Caco-2 (cell line): ENCODE measurements around the gene SYMPK. TPM values are rescaled to one million over a fixed set of nuclear protein-coding genes. Genes with fewer than 3 reads are reported as not detected.

Experiments
- Bru-seq: library from RNA; stranded (reverse); fragments of 400-500 nt; gene quantifications from one replicate; lab custom pipeline; 2021; lab: Mats Ljungman, UMichigan
- BruChase-seq, 2 experiments: library from RNA; stranded (reverse); fragments of 400-500 nt; gene quantifications; one replicate each; lab custom pipeline; 2021; lab: Mats Ljungman, UMichigan
- BruUV-seq: library from RNA; stranded (reverse); fragments of 400-500 nt; replicated peaks from 2 replicates; lab custom pipeline; 2021; lab: Mats Ljungman, UMichigan
- CTCF ChIA-PET: fragments of 300-600 bp; sonication (Branson Sonifier 250); formaldehyde crosslinking; loops from one replicate; lab custom pipeline; 2022; ENCODE audit warnings: antibody characterized with exemption; lab: Charles Lee
- POLR2A ChIA-PET: fragments of 300-600 bp; sonication (Branson Sonifier 250); formaldehyde crosslinking; loops from one replicate; lab custom pipeline; 2022; ENCODE audit warnings: antibody characterized with exemption; lab: Charles Lee
- DNase-seq, 2 experiments: peaks; one replicate each; pipeline versions ENCODE4 v3.0.0 to v3.0.0-alpha.2; 2020 to 2022
- H3K27me3 ChIP-seq: replicated peaks from 2 replicates; pipeline ENCODE4 v1.6.0; 2011; ENCODE audit warnings: low read length; ENCODE audit not compliant: control insufficient read depth, insufficient read depth
- H3K36me3 ChIP-seq: 2 replicates; pipeline ENCODE4 v1.5.1; 2011; ENCODE audit warnings: low read length; ENCODE audit not compliant: control insufficient read depth, insufficient read depth
- H3K4me1 ChIP-seq: fragments of 250-450 bp; sonication (Bioruptor Pico); 2 replicates; pipeline ENCODE4 v1.5.1; 2020; ENCODE audit warnings: mild to moderate bottlenecking
- H3K4me3 ChIP-seq: 2 replicates; pipeline ENCODE4 v1.5.1; 2011; ENCODE audit warnings: low read depth, mild to moderate bottlenecking, control low read depth, low read length
- H3K9me3 ChIP-seq: fragments of 250-450 bp; sonication (Bioruptor Pico); 2 replicates; pipeline ENCODE4 v1.5.1; 2020; ENCODE audit warnings: mild to moderate bottlenecking, moderate library complexity
- H3K27ac Mint-ChIP-seq: one replicate; pipeline ENCODE4 v1.8.0; 2022; ENCODE audit warnings: mixed read lengths; ENCODE audit not compliant: unreplicated experiment
- H3K27me3 Mint-ChIP-seq: one replicate; pipeline ENCODE4 v1.8.0; 2022; ENCODE audit warnings: mixed read lengths; ENCODE audit not compliant: insufficient read depth, unreplicated experiment
- H3K36me3 Mint-ChIP-seq: one replicate; pipeline ENCODE4 v1.8.0; 2022; ENCODE audit warnings: mild to moderate bottlenecking, mixed read lengths; ENCODE audit not compliant: insufficient read depth, unreplicated experiment
- H3K4me1 Mint-ChIP-seq: one replicate; pipeline ENCODE4 v1.8.0; 2022; ENCODE audit warnings: low read depth, mixed read lengths; ENCODE audit not compliant: unreplicated experiment
- H3K4me3 Mint-ChIP-seq: one replicate; pipeline ENCODE4 v1.8.0; 2022; ENCODE audit warnings: mild to moderate bottlenecking, moderate library complexity, mixed read lengths; ENCODE audit not compliant: unreplicated experiment
- H3K9me3 Mint-ChIP-seq: one replicate; pipeline ENCODE4 v1.8.0; 2022; ENCODE audit warnings: mixed read lengths; ENCODE audit not compliant: unreplicated experiment
- CTCF ChIP-seq, 2 experiments: fragments of 200-600 bp in 1 of 2; IDR thresholded peaks; 1 replicate in 1 of 2; 2 replicates in 1 of 2; pipeline versions ENCODE4 v1.5.1 to v1.8.0; 2011 to 2022; ENCODE audit warnings: antibody characterized with exemption in 1 of 2, control low read depth in 1 of 2, inconsistent platforms in 1 of 2, low read depth in 1 of 2, low read length in 1 of 2, mild to moderate bottlenecking in 1 of 2, moderate library complexity in 1 of 2; ENCODE audit not compliant: insufficient read depth in 1 of 2, severe bottlenecking in 1 of 2, unreplicated experiment in 1 of 2
- intact Hi-C: fragments of 100-400 bp; cut with micrococcal nuclease; formaldehyde crosslinking; loops from one replicate; pipeline ENCODE4 v1.10.0; 2022; ENCODE audit not compliant: unreplicated experiment
- long read RNA-seq: library from polyadenylated mRNA; stranded (forward); transcript quantifications from one replicate; pipeline ENCODE4 v2.0.0, GENCODE V29; 2022
- total RNA-seq: library from RNA; stranded (reverse); gene quantifications from 2 replicates; pipeline ENCODE4 v1.2.3, GENCODE V29; 2022

The SYMPK gene
- total RNA-seq (81.8 and 85.0 TPM in 2 replicates), Bru-seq, nascent RNA (percentile 78 among the genes with signal in this experiment), BruChase-seq, experiment 1, labeled RNA remaining after a 2-hour chase (percentile 84 among the genes with signal in this experiment), BruChase-seq, experiment 2, labeled RNA remaining after a 6-hour chase (percentile 85 among the genes with signal in this experiment)
- long read RNA-seq, full-length matches to known transcripts: 9 of 39 reads
- long read RNA-seq, partial matches to known transcripts: 20 of 39 reads
- long read RNA-seq, other reads (novel, unspliced or antisense): 10 of 39 reads

- Mint-ChIP-seq H3K4me3 (peak within 1 kb of the TSS; percentile 98), H3K36me3 (peaks cover 66% of the 10 kb centered on the region), H3K27me3 (no peaks in the 10 kb centered on the region), H3K9me3 (no peaks in the 10 kb centered on the region), H3K27ac (peak within 1 kb of the TSS; percentile 95), H3K4me1 (peaks cover 14% of the 10 kb centered on the region)
- intact Hi-C loops: loop anchor here (1.0 to 2.0 kb wide), 4 partner anchors 20 to 133 kb away; partner anchors contain the start of genes CCDC61 and FBXO46
- peaks cover 1% of the 10 kb centered on the region; the same call in 1 of the 2 replicates for H3K36me3 ChIP-seq
- POLR2A ChIA-PET: interaction anchor here (0.5 to 2.9 kb wide), 15 partner anchors 11 to 1974 kb away, joined by 3 to 84 read pairs (median 4); partner anchors contain the start of genes CCDC61, DMPK, DMWD and IRF2BP1
- BruUV-seq: TSS peak; percentile 44
- DNase-seq: peak; percentile 99
- no peaks in the 10 kb centered on the region for H3K9me3 ChIP-seq
- no peaks in the 10 kb centered on the region for H3K4me1 ChIP-seq
- no peaks in the 10 kb centered on the region for H3K27me3 ChIP-seq
- H3K4me3 ChIP-seq: peak within 1 kb of the TSS; percentile 67
- CTCF ChIA-PET: interaction anchor here (0.6 to 3.6 kb wide), 17 partner anchors 10 to 794 kb away, joined by 3 to 86 read pairs (median 5); partner anchors contain the start of genes CCDC61, DMWD, IRF2BP1 and MYPOP
- no peak for TF ChIP-seq CTCF (IDR thresholded peaks at IDR 0.05; ENCODE audit: insufficient read depth in 1 of 2, low read depth in 1 of 2, low read length in 1 of 2, severe bottlenecking in 1 of 2, unreplicated experiment in 1 of 2)
Observed at GRCh38 chr19:45862564-45863334, at the start of gene SYMPK. Gene SYMPK, minus strand, starts transcription at chr19:45863147. Its CDS starts 8,652 bp downstream, at chr19:45854495.

GRCh38 chr19:45911291-45911690, 48.3 kb upstream of the SYMPK start:
- H3K9me3 Mint-ChIP-seq: no peaks in the 10 kb centered on the region
- peaks cover 14% of the 10 kb centered on the region for H3K4me1 ChIP-seq
- peak overlapping the region; percentile 80 for H3K27ac Mint-ChIP-seq
- no peak for TF ChIP-seq CTCF (IDR thresholded peaks at IDR 0.05; ENCODE audit: insufficient read depth in 1 of 2, low read depth in 1 of 2, low read length in 1 of 2, severe bottlenecking in 1 of 2, unreplicated experiment in 1 of 2)
- ChIA-PET POLR2A (interaction anchor here (0.7 kb wide), 1 partner anchor 141 kb away, joined by 3 read pairs; no protein-coding TSS in a partner anchor), CTCF (interaction anchor here (0.9 kb wide), 1 partner anchor 49 kb away, joined by 4 read pairs; no protein-coding TSS in a partner anchor)
- no peaks in the 10 kb centered on the region for H3K27me3 Mint-ChIP-seq
- no peaks in the 10 kb centered on the region for H3K9me3 ChIP-seq
- DNase-seq: peak; percentile 81 to 90
- H3K36me3 ChIP-seq: no peaks in the 10 kb centered on the region
- no peak overlapping the region for H3K4me3 Mint-ChIP-seq
- H3K4me3 ChIP-seq: no peak overlapping the region
- intact Hi-C loops: loop anchor here (1.0 kb wide), 1 partner anchor 9 kb away; the partner anchor contains the start of gene MYPOP
- H3K27me3 ChIP-seq: no peaks in the 10 kb centered on the region
- peaks cover 11% of the 10 kb centered on the region for H3K4me1 Mint-ChIP-seq
- no TSS peak for BruUV-seq
- H3K36me3 Mint-ChIP-seq: peaks cover 9% of the 10 kb centered on the region

- H3K36me3 Mint-ChIP-seq: peaks cover 7% of the 10 kb centered on the region
- H3K36me3 ChIP-seq: no peaks in the 10 kb centered on the region
- no TSS peak for BruUV-seq
- H3K9me3 Mint-ChIP-seq: no peaks in the 10 kb centered on the region
- no peaks in the 10 kb centered on the region for H3K27me3 Mint-ChIP-seq
- H3K27me3 ChIP-seq: no peaks in the 10 kb centered on the region
- H3K27ac Mint-ChIP-seq: no peak overlapping the region
- POLR2A ChIA-PET: no interaction called here
- peaks cover 14% of the 10 kb centered on the region for H3K4me1 ChIP-seq
- DNase-seq: no peak
- no peak overlapping the region for H3K4me3 ChIP-seq
- no peak overlapping the region for H3K4me3 Mint-ChIP-seq
- no peak for TF ChIP-seq CTCF (IDR thresholded peaks at IDR 0.05; ENCODE audit: insufficient read depth in 1 of 2, low read depth in 1 of 2, low read length in 1 of 2, severe bottlenecking in 1 of 2, unreplicated experiment in 1 of 2)
- CTCF ChIA-PET: interaction anchor here (0.6 kb wide), 1 partner anchor 103 kb away, joined by 3 read pairs; no protein-coding TSS in a partner anchor
- peaks cover 11% of the 10 kb centered on the region for H3K4me1 Mint-ChIP-seq
- no peaks in the 10 kb centered on the region for H3K9me3 ChIP-seq
- intact Hi-C loops: no loop called here
Observed at GRCh38 chr19:45908956-45909355, 46.0 kb upstream of the SYMPK start.
